ENCODE results near the gene PHF2. TPM values are rescaled to one million over a fixed set of nuclear protein-coding genes. Genes with fewer than 3 reads are reported as not detected.

PHF2 gene
- total and polyA plus RNA-seq, 2 experiments from 2014 or later, result 4.6 to 16.5 TPM

GRCh38 chr9:93552923-93553322 lies 23.5 kb upstream of the PHF2 start:
- WGBS, 2 experiments (ENCODE audit: low coverage in 1 of 2, low lambda C conversion rate in 2 of 2, missing lambda C conversion rate in 2 of 2), result 95 to 100% methylated on average over 1 of the region's 1 CpG

GRCh38 chr9:93555370-93555769 lies 21.0 kb upstream of the PHF2 start:
- whole genome bisulfite sequencing, 2 experiments (ENCODE audit: low coverage in 1 of 2, low lambda C conversion rate in 2 of 2, missing lambda C conversion rate in 2 of 2), result 76 to 79% methylated on average over 4 of the region's 4 CpGs
- peaks cover 41% of the 10 kb centered on the region for H3K36me3 ChIP-seq (ENCODE audit: low read depth)
- H3K4me3 ChIP-seq, result no peak overlapping the region

More at GRCh38 chr9:93552923-93553322, 23.5 kb upstream of the PHF2 start:
- DNase-seq, result no peak
- Histone ChIP-seq H3K4me3 (no peak overlapping the region), H4K20me1 (ENCODE audit: insufficient read depth) (no peaks in the 10 kb centered on the region), H3K9me3 (ENCODE audit: low read depth) (no peaks in the 10 kb centered on the region), H3K9me2 (ENCODE audit: insufficient read depth) (no peaks in the 10 kb centered on the region), H3K36me3 (ENCODE audit: low read depth) (peaks cover 40% of the 10 kb centered on the region), H3K4me1 (ENCODE audit: insufficient read depth) (no peaks in the 10 kb centered on the region), H3K9ac (no peak overlapping the region), H3F3A (ENCODE audit: insufficient read depth) (no peaks in the 10 kb centered on the region), H3K27ac (no peak overlapping the region), H3K27me3 (replicated peaks; ENCODE audit: insufficient read depth) (no peaks in the 10 kb centered on the region), H3K79me2 (ENCODE audit: insufficient read depth) (peaks cover 11% of the 10 kb centered on the region), H3K4me2 (ENCODE audit: unreplicated experiment) (no peak overlapping the region), H2AFZ (no peak overlapping the region)
- TF ChIP-seq EZH2phosphoT487 (IDR thresholded peaks at IDR 0.05; ENCODE audit: insufficient read depth, low read depth), result no peak
- no peak for TF ChIP-seq EZH2 (IDR thresholded peaks at IDR 0.05; ENCODE audit: insufficient read depth, poor library complexity, severe bottlenecking)
- in situ Hi-C loops (cut with MboI), result loop anchor here (25.0 kb wide), 1 partner anchor 391 kb away; no protein-coding TSS in a partner anchor

GRCh38 chr9:93557366-93558137 lies 18.8 kb upstream of the PHF2 start:
- H3K27me3 ChIP-seq (replicated peaks; ENCODE audit: insufficient read depth), result no peaks in the 10 kb centered on the region
- H3K9me2 ChIP-seq (ENCODE audit: insufficient read depth), result no peaks in the 10 kb centered on the region
- H3K4me2 ChIP-seq (ENCODE audit: unreplicated experiment), result no peak overlapping the region
- 84 to 89% methylated on average over 15 of the region's 15 CpGs for WGBS, 2 experiments (ENCODE audit: low coverage in 1 of 2, low lambda C conversion rate in 2 of 2, missing lambda C conversion rate in 2 of 2)
- no peak overlapping the region for H2AFZ ChIP-seq
- DNase-seq, result no peak
- no peaks in the 10 kb centered on the region for H4K20me1 ChIP-seq (ENCODE audit: insufficient read depth)
- peaks cover 6% of the 10 kb centered on the region; the same call in 1 of the 2 replicates for H3K79me2 ChIP-seq (ENCODE audit: insufficient read depth)
- TF ChIP-seq EZH2phosphoT487 (IDR thresholded peaks at IDR 0.05; ENCODE audit: insufficient read depth, low read depth), result no peak
- TF ChIP-seq EZH2 (IDR thresholded peaks at IDR 0.05; ENCODE audit: insufficient read depth, poor library complexity, severe bottlenecking), result no peak
- H3K9me3 ChIP-seq (ENCODE audit: low read depth), result no peaks in the 10 kb centered on the region
- H3K27ac ChIP-seq, result no peak overlapping the region
- no peak overlapping the region for H3K9ac ChIP-seq
- no peak overlapping the region for H3K4me3 ChIP-seq
- in situ Hi-C loops (cut with MboI), result loop anchor here (25.0 kb wide), 1 partner anchor 395 kb away; no protein-coding TSS in a partner anchor
- no peaks in the 10 kb centered on the region for H3K4me1 ChIP-seq (ENCODE audit: insufficient read depth)
- H3K36me3 ChIP-seq (ENCODE audit: low read depth), result peaks cover 36% of the 10 kb centered on the region
- H3F3A ChIP-seq (ENCODE audit: insufficient read depth), result no peaks in the 10 kb centered on the region; the same call in 1 of the 2 replicates

More at GRCh38 chr9:93555370-93555769, 21.0 kb upstream of the PHF2 start:
- H3K9me3 ChIP-seq (ENCODE audit: low read depth), result no peaks in the 10 kb centered on the region
- no peaks in the 10 kb centered on the region for H3K9me2 ChIP-seq (ENCODE audit: insufficient read depth)
- in situ Hi-C loops (cut with MboI), result loop anchor here (25.0 kb wide), 1 partner anchor 393 kb away; no protein-coding TSS in a partner anchor
- H3K79me2 ChIP-seq (ENCODE audit: insufficient read depth), result peaks cover 8% of the 10 kb centered on the region
- no peaks in the 10 kb centered on the region for H3K27me3 ChIP-seq (replicated peaks; ENCODE audit: insufficient read depth)
- H3K4me1 ChIP-seq (ENCODE audit: insufficient read depth), result no peaks in the 10 kb centered on the region
- DNase-seq, result no peak
- no peak overlapping the region for H3K4me2 ChIP-seq (ENCODE audit: unreplicated experiment)
- H4K20me1 ChIP-seq (ENCODE audit: insufficient read depth), result no peaks in the 10 kb centered on the region
- H2AFZ ChIP-seq, result no peak overlapping the region
- H3K9ac ChIP-seq, result no peak overlapping the region
- H3F3A ChIP-seq (ENCODE audit: insufficient read depth), result no peaks in the 10 kb centered on the region; the same call in 1 of the 2 replicates
- no peak overlapping the region for H3K27ac ChIP-seq
- no peak for TF ChIP-seq EZH2phosphoT487 (IDR thresholded peaks at IDR 0.05; ENCODE audit: insufficient read depth, low read depth)
- TF ChIP-seq EZH2 (IDR thresholded peaks at IDR 0.05; ENCODE audit: insufficient read depth, poor library complexity, severe bottlenecking), result no peak

GRCh38 chr9:93558503-93558902 lies 17.9 kb upstream of the PHF2 start:
- no peak for DNase-seq
- Histone ChIP-seq H3K4me2 (ENCODE audit: unreplicated experiment) (no peak overlapping the region), H3K9ac (no peak overlapping the region), H3F3A (ENCODE audit: insufficient read depth) (no peaks in the 10 kb centered on the region; the same call in 1 of the 2 replicates), H3K36me3 (ENCODE audit: low read depth) (peaks cover 33% of the 10 kb centered on the region), H3K9me2 (ENCODE audit: insufficient read depth) (no peaks in the 10 kb centered on the region), H3K4me1 (ENCODE audit: insufficient read depth) (no peaks in the 10 kb centered on the region), H2AFZ (no peak overlapping the region), H3K4me3 (no peak overlapping the region), H3K79me2 (ENCODE audit: insufficient read depth) (peaks cover 6% of the 10 kb centered on the region; the same call in 1 of the 2 replicates), H4K20me1 (ENCODE audit: insufficient read depth) (no peaks in the 10 kb centered on the region), H3K27me3 (replicated peaks; ENCODE audit: insufficient read depth) (no peaks in the 10 kb centered on the region), H3K27ac (no peak overlapping the region), H3K9me3 (ENCODE audit: low read depth) (no peaks in the 10 kb centered on the region)
- in situ Hi-C loops (cut with MboI), result loop anchor here (25.0 kb wide), 1 partner anchor 396 kb away; no protein-coding TSS in a partner anchor
- TF ChIP-seq EZH2 (IDR thresholded peaks at IDR 0.05; ENCODE audit: insufficient read depth, poor library complexity, severe bottlenecking), result no peak
- TF ChIP-seq EZH2phosphoT487 (IDR thresholded peaks at IDR 0.05; ENCODE audit: insufficient read depth, low read depth), result no peak
- WGBS, 2 experiments (ENCODE audit: low coverage in 1 of 2, low lambda C conversion rate in 2 of 2, missing lambda C conversion rate in 2 of 2), result 93 to 96% methylated on average over 13 to 14 of the region's 14 CpGs
